Neural progenitor cell (in vitro differentiated cells): Measurements from ENCODE around the gene DLGAP3. TPM values are rescaled to one million over a fixed set of nuclear protein-coding genes. Genes with fewer than 3 reads are reported as not detected.
A peak's percentile ranks its signal among the peaks of the same experiment; 100 is the strongest.

Experiments used
- DNase-seq: peaks from one replicate; pipeline ENCODE4 v3.0.0-alpha.2; 2016; ENCODE audit warnings: low spot score
- H2AFZ ChIP-seq: fragments of 200-600 bp; sonication (generic); replicated peaks from 2 replicates; pipeline ENCODE4 v1.6.1; 2016; ENCODE audit warnings: antibody characterized with exemption
- H3F3A ChIP-seq: fragments of 200-600 bp; sonication (generic); 2 replicates; pipeline ENCODE4 v1.6.1; 2016; ENCODE audit warnings: antibody characterized with exemption, low read depth
- H3K27ac ChIP-seq: fragments of 200-600 bp; sonication (generic); 2 replicates; pipeline ENCODE4 v1.5.1; 2016; ENCODE audit warnings: mild to moderate bottlenecking
- H3K27me3 ChIP-seq: fragments of 200-600 bp; sonication (generic); 2 replicates; pipeline ENCODE4 v1.6.1; 2016; ENCODE audit warnings: mild to moderate bottlenecking, moderate library complexity
- H3K36me3 ChIP-seq: fragments of 200-600 bp; sonication (generic); 2 replicates; pipeline ENCODE4 v1.5.1; 2016
- H3K4me1 ChIP-seq: fragments of 200-600 bp; sonication (generic); 2 replicates; pipeline ENCODE4 v1.6.1; 2016; ENCODE audit warnings: mixed run types
- H3K4me2 ChIP-seq: fragments of 200-600 bp; sonication (generic); 2 replicates; pipeline ENCODE4 v1.6.1; 2016
- H3K4me3 ChIP-seq: fragments of 200-600 bp; sonication (generic); 2 replicates; pipeline ENCODE4 v1.5.1; 2016
- H3K79me2 ChIP-seq: fragments of 200-600 bp; sonication (generic); 2 replicates; pipeline ENCODE4 v1.6.1; 2016; ENCODE audit warnings: low read depth
- H3K9ac ChIP-seq: fragments of 200-600 bp; sonication (generic); 2 replicates; pipeline ENCODE4 v1.6.1; 2016
- H3K9me3 ChIP-seq: fragments of 200-600 bp; sonication (generic); 2 replicates; pipeline ENCODE4 v1.5.1; 2016; ENCODE audit warnings: low read depth
- H4K20me1 ChIP-seq: fragments of 200-600 bp; sonication (generic); 2 replicates; pipeline ENCODE4 v1.6.1; 2016; ENCODE audit warnings: low read depth
- H3K27ac Mint-ChIP-seq: 3 replicates; pipeline ENCODE4 v1.8.0; 2021; ENCODE audit warnings: mixed read lengths
- H3K27me3 Mint-ChIP-seq: 2 replicates; pipeline ENCODE4 v1.8.0; 2022; ENCODE audit warnings: low read depth, mild to moderate bottlenecking, inconsistent platforms, moderate library complexity, mixed read lengths; ENCODE audit not compliant: insufficient read depth
- H3K36me3 Mint-ChIP-seq: 3 replicates; pipeline ENCODE4 v1.8.0; 2021; ENCODE audit warnings: mixed read lengths
- H3K4me1 Mint-ChIP-seq: 3 replicates; pipeline ENCODE4 v1.8.0; 2021; ENCODE audit warnings: mixed read lengths
- H3K4me3 Mint-ChIP-seq: 3 replicates; pipeline ENCODE4 v1.8.0; 2021; ENCODE audit warnings: mild to moderate bottlenecking, moderate library complexity, mixed read lengths
- H3K9me3 Mint-ChIP-seq: 3 replicates; pipeline ENCODE4 v1.8.0; 2020; ENCODE audit warnings: mixed read lengths
- CTCF ChIP-seq: fragments of 200-600 bp; sonication (generic); IDR thresholded peaks from 2 replicates; pipeline ENCODE4 v1.5.1; 2017; ENCODE audit warnings: antibody characterized with exemption, mild to moderate bottlenecking
- EZH2 ChIP-seq: fragments of 200-600 bp; sonication (generic); IDR thresholded peaks from 2 replicates; pipeline ENCODE4 v1.6.1; 2017; ENCODE audit warnings: antibody characterized with exemption, mild to moderate bottlenecking, moderate library complexity
- EZH2phosphoT487 ChIP-seq: fragments of 200-600 bp; sonication (generic); IDR thresholded peaks from 2 replicates; pipeline ENCODE4 v1.6.1; 2017; ENCODE audit warnings: antibody characterized with exemption
- total RNA-seq: library from RNA; depleted of rRNA; stranded (reverse); fragments of >200 nt; gene quantifications from 2 replicates; pipeline ENCODE4 v1.2.3, GENCODE V29; 2015; ENCODE audit warnings: low replicate concordance

The DLGAP3 gene
- total RNA-seq, 1 donor from 2014 or later, result not detected

GRCh38 chr1:34908369-34908768 lies 21.1 kb downstream of the DLGAP3 start:
- no peak overlapping the region for H3K9ac ChIP-seq
- H3K4me1 ChIP-seq, result no peaks in the 10 kb centered on the region
- TF ChIP-seq EZH2phosphoT487, result no peak
- no peak for TF ChIP-seq CTCF
- no peak for TF ChIP-seq EZH2
- no peaks in the 10 kb centered on the region for H3K9me3 Mint-ChIP-seq
- peaks cover 7% of the 10 kb centered on the region for H3K4me1 Mint-ChIP-seq
- no peaks in the 10 kb centered on the region for H3K36me3 ChIP-seq
- no peaks in the 10 kb centered on the region for H3K9me3 ChIP-seq
- peaks cover 13% of the 10 kb centered on the region for H4K20me1 ChIP-seq
- H3K27ac ChIP-seq, result no peak overlapping the region
- H3K36me3 Mint-ChIP-seq, result no peaks in the 10 kb centered on the region
- H3K4me3 ChIP-seq, result no peak overlapping the region
- no peaks in the 10 kb centered on the region for H3F3A ChIP-seq
- H3K27me3 Mint-ChIP-seq, result peaks cover 3% of the 10 kb centered on the region
- no peaks in the 10 kb centered on the region for H3K79me2 ChIP-seq
- no peak overlapping the region for H3K4me2 ChIP-seq
- no peak overlapping the region for H2AFZ ChIP-seq
- H3K27me3 ChIP-seq, result peaks cover 4% of the 10 kb centered on the region
- no peak overlapping the region for H3K27ac Mint-ChIP-seq
- no peak overlapping the region for H3K4me3 Mint-ChIP-seq
- no peak for DNase-seq

- Mint-ChIP-seq H3K36me3 (no peaks in the 10 kb centered on the region), H3K27me3 (peaks cover 3% of the 10 kb centered on the region), H3K27ac (no peak overlapping the region), H3K9me3 (no peaks in the 10 kb centered on the region), H3K4me1 (peaks cover 7% of the 10 kb centered on the region), H3K4me3 (no peak overlapping the region)
- Histone ChIP-seq H3K4me3 (no peak overlapping the region), H3K27ac (no peak overlapping the region), H3K9me3 (no peaks in the 10 kb centered on the region), H4K20me1 (peaks cover 13% of the 10 kb centered on the region), H3K4me1 (no peaks in the 10 kb centered on the region), H2AFZ (no peak overlapping the region), H3K4me2 (no peak overlapping the region), H3F3A (no peaks in the 10 kb centered on the region), H3K27me3 (peaks cover 4% of the 10 kb centered on the region), H3K79me2 (no peaks in the 10 kb centered on the region), H3K9ac (no peak overlapping the region), H3K36me3 (no peaks in the 10 kb centered on the region)
- peak; percentile 45 for DNase-seq
- no peak for TF ChIP-seq EZH2phosphoT487
- TF ChIP-seq CTCF, result no peak
- no peak for TF ChIP-seq EZH2
These were observed 21.9 kb downstream of the DLGAP3 start for GRCh38 chr1:34907487-34908090.

- no peaks in the 10 kb centered on the region for H3K36me3 ChIP-seq
- no peak overlapping the region for H3K9ac ChIP-seq
- Mint-ChIP-seq H3K9me3 (no peaks in the 10 kb centered on the region), H3K36me3 (no peaks in the 10 kb centered on the region), H3K4me3 (no peak overlapping the region), H3K27me3 (peaks cover 5% of the 10 kb centered on the region), H3K4me1 (peaks cover 7% of the 10 kb centered on the region), H3K27ac (no peak overlapping the region)
- H3K27me3 ChIP-seq, result peaks cover 4% of the 10 kb centered on the region
- TF ChIP-seq CTCF (no peak), EZH2 (no peak), EZH2phosphoT487 (no peak)
- DNase-seq, result no peak
- no peaks in the 10 kb centered on the region for H3K9me3 ChIP-seq
- peaks cover 13% of the 10 kb centered on the region for H4K20me1 ChIP-seq
- H3K4me3 ChIP-seq, result no peak overlapping the region
- H3K79me2 ChIP-seq, result no peaks in the 10 kb centered on the region
- no peak overlapping the region for H3K4me2 ChIP-seq
- H3F3A ChIP-seq, result no peaks in the 10 kb centered on the region
- no peaks in the 10 kb centered on the region for H3K4me1 ChIP-seq
- H3K27ac ChIP-seq, result no peak overlapping the region
- no peak overlapping the region for H2AFZ ChIP-seq
These were observed 22.7 kb downstream of the DLGAP3 start for GRCh38 chr1:34906756-34907155.
